ENCODE results near the gene OR4C45. TPM values are rescaled to one million over a fixed set of nuclear protein-coding genes. Genes with fewer than 3 reads are reported as not detected.

OR4C45 gene
- total RNA-seq = not detected

DNA sequence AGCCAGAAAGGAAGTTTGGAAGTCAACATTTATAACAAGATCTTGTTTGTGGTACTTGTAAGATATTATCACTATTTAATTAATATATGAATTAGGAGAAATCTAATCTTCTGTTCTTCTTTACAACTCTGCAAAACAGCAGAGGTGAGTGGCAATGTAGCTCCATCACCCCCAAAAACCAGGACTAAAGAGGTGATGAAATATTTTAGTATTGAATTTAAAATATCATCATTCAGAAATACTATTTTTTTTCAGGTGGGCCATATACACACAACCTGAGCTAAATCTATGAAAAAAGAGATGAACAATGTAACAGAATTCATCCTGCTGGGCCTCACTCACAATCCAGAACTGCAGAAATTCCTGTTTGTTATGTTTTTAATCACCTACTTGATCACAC is at the start of gene OR4C45:
Gene OR4C45, plus strand, starts transcription at position 301 of the 400 bp plus-strand sequence.

Other genes starting within 250 kb of the OR4C45 start
- not detected for gene OR4C13, start 80.5 kb upstream of the OR4C45 start, total RNA-seq
- not detected for gene OR4C12, start 50.3 kb upstream of the OR4C45 start, total RNA-seq

All from metanephros (tissue), 1 donor.